Right cardiac atrium (tissue), 5 donors: ENCODE data around the gene ZNF273. TPM values are rescaled to one million over a fixed set of nuclear protein-coding genes. Genes with fewer than 3 reads are reported as not detected.
"Not testable (repeated sequence)": the region's sequence is repeated elsewhere in the genome, so short reads cannot be mapped to it uniquely, and the experiment has no call there.

ENCODE experiments used
- ATAC-seq, 2 donors: fragments of 200-7000 bp; cut with Tn5 transposase; one replicate each; pipeline versions ENCODE4 v1.8.0 to v1.9.1; 2020; ENCODE audit warnings: moderate library complexity in 2 of 2, mild to moderate bottlenecking in 1 of 2
- DNase-seq, 3 donors: peaks; one replicate each; pipeline ENCODE4 v3.0.0-alpha.2; 2020
- H3K27ac ChIP-seq: one replicate; pipeline ENCODE4 v1.5.1; 2013; ENCODE audit warnings: mild to moderate bottlenecking, low read length, control low read depth, moderate library complexity
- H3K27me3 ChIP-seq: one replicate; pipeline ENCODE4 v1.6.1; 2013; ENCODE audit not compliant: control insufficient read depth, insufficient read depth
- H3K4me1 ChIP-seq: one replicate; pipeline ENCODE4 v1.6.1; 2013; ENCODE audit warnings: low read length; ENCODE audit not compliant: control insufficient read depth, insufficient read depth
- H3K4me3 ChIP-seq: one replicate; pipeline ENCODE4 v1.5.1; 2013; ENCODE audit warnings: low read length, control low read depth
- H3K9me3 ChIP-seq: one replicate; pipeline ENCODE4 v1.6.1; 2013; ENCODE audit warnings: low read length; ENCODE audit not compliant: control insufficient read depth
- WGBS: extraction: QIAGEN DNeasy Blood & Tissue Kit; methylation state at CpG from one replicate; pipeline ENCODE4 v1.1.7; 2013; 5-methylcytosine and 5-hydroxymethylcytosine counted together
- intact Hi-C, 4 donors: fragments of 100-400 bp; cut with DNase I; formaldehyde crosslinking; loops; one replicate each; pipeline versions ENCODE4 v1.11.0 to v1.14.0; 2022 to 2023
- polyA plus RNA-seq: library from polyadenylated mRNA; stranded (reverse); fragments of 200-250 nt; gene quantifications from one replicate; pipeline ENCODE4 v1.2.3, GENCODE V29; 2013
- total RNA-seq, 4 donors: library from RNA; stranded (reverse); fragmentation: NEBNext Ultra II Directional; extraction: Animal tissue kit (Norgen Biotek cat#: 25700); gene quantifications; one replicate each; pipeline ENCODE4 v1.2.1, GENCODE V29; 2021
- donor health status: healthy with polysubstance abuse.
- donor health status: DM: no; HTN: yes; CAD: no.
- donor health status: DM: no; HTN: no; CAD: no.
- donor health status: DM: no; HTN: yes; CAD: no; lungs with severe emphysema.
- donor health status: DM: yes; HTN: yes; CAD: no.

The ZNF273 gene
- total and polyA plus RNA-seq, 5 donors, result 2.6 to 3.9 (median 3.1) TPM

- WGBS, result 91% methylated on average over 9 of the region's 9 CpGs
- H3K27me3 ChIP-seq, H3K9me3 ChIP-seq, DNase-seq, intact Hi-C loops, H3K4me1 ChIP-seq, ATAC-seq, H3K27ac ChIP-seq, H3K4me3 ChIP-seq: not testable (repeated sequence)
Measured at GRCh38 chr7:64915301-64915700, 12.2 kb downstream of the ZNF273 start.

GRCh38 chr7:64928252-64929187, 25.4 kb downstream of the ZNF273 start:
- intact Hi-C loops, ATAC-seq, DNase-seq, H3K9me3 ChIP-seq, H3K27me3 ChIP-seq, H3K27ac ChIP-seq, H3K4me3 ChIP-seq, H3K4me1 ChIP-seq: not testable (repeated sequence)
- WGBS, result 99% methylated on average over 4 of the region's 4 CpGs

GRCh38 chr7:64934478-64934877, 31.4 kb downstream of the ZNF273 start:
- no peak for DNase-seq
- WGBS, result 94% methylated on average over 1 of the region's 1 CpG
- ATAC-seq, result no peak
- Histone ChIP-seq H3K27ac (no peak overlapping the region), H3K4me3 (no peak overlapping the region), H3K27me3 (no peaks in the 10 kb centered on the region), H3K4me1 (no peaks in the 10 kb centered on the region), H3K9me3 (no peaks in the 10 kb centered on the region)
- intact Hi-C loops, result no loop called here

GRCh38 chr7:64938540-64938939, 35.5 kb downstream of the ZNF273 start:
- no peaks in the 10 kb centered on the region for H3K4me1 ChIP-seq
- H3K27ac ChIP-seq, result no peak overlapping the region
- no peaks in the 10 kb centered on the region for H3K27me3 ChIP-seq
- intact Hi-C loops, result no loop called here
- no peaks in the 10 kb centered on the region for H3K9me3 ChIP-seq
- H3K4me3 ChIP-seq, result no peak overlapping the region
- no peak for DNase-seq
- no peak for ATAC-seq
- 94% methylated on average over 1 of the region's 1 CpG for WGBS

- intact Hi-C loops, H3K27ac ChIP-seq, H3K9me3 ChIP-seq, H3K27me3 ChIP-seq, H3K4me1 ChIP-seq, H3K4me3 ChIP-seq, ATAC-seq: not testable (repeated sequence)
- DNase-seq, result peak in 1 of 3 donors; percentile 45
- 92% methylated on average over 6 of the region's 6 CpGs for WGBS
Measured at GRCh38 chr7:64940021-64940420, 36.9 kb downstream of the ZNF273 start.

- ATAC-seq, DNase-seq, intact Hi-C loops, H3K9me3 ChIP-seq, H3K4me1 ChIP-seq, H3K27ac ChIP-seq, H3K27me3 ChIP-seq, H3K4me3 ChIP-seq: not testable (repeated sequence)
- 79% methylated on average over 5 of the region's 5 CpGs for WGBS
Measured at GRCh38 chr7:64944667-64945502, 41.8 kb downstream of the ZNF273 start.

- Histone ChIP-seq H3K27ac (no peak overlapping the region), H3K27me3 (no peaks in the 10 kb centered on the region), H3K4me1 (no peaks in the 10 kb centered on the region), H3K4me3 (no peak overlapping the region), H3K9me3 (no peaks in the 10 kb centered on the region)
- no peak for DNase-seq
- intact Hi-C loops, result no loop called here
- 23% methylated on average over 2 of the region's 2 CpGs for WGBS
- ATAC-seq, result no peak
Measured at GRCh38 chr7:64945503-64946175, 42.6 kb downstream of the ZNF273 start.

- intact Hi-C loops, result no loop called here
- ATAC-seq (peak; percentile 21 to 71), DNase-seq (peak; percentile 26 to 58 (median 52))
- WGBS, result 41% methylated on average over 5 of the region's 5 CpGs
- Histone ChIP-seq H3K4me1 (no peaks in the 10 kb centered on the region), H3K27ac (no peak overlapping the region), H3K9me3 (no peaks in the 10 kb centered on the region), H3K4me3 (peak overlapping the region; percentile 14), H3K27me3 (no peaks in the 10 kb centered on the region)
Measured at GRCh38 chr7:64946772-64947171, 43.7 kb downstream of the ZNF273 start.

GRCh38 chr7:64947252-64948000, 44.4 kb downstream of the ZNF273 start:
- WGBS, result 2% methylated on average over 59 of the region's 59 CpGs
- Histone ChIP-seq H3K27me3 (no peaks in the 10 kb centered on the region), H3K27ac (no peak overlapping the region), H3K9me3 (no peaks in the 10 kb centered on the region), H3K4me1 (no peaks in the 10 kb centered on the region), H3K4me3 (peak overlapping the region; percentile 14)
- ATAC-seq, result peak; percentile 66 to 79
- peak in 2 of 3 donors; percentile 56 to 60 for DNase-seq
- intact Hi-C loops, result no loop called here

- intact Hi-C loops, ATAC-seq, DNase-seq: not testable (repeated sequence)
Measured at GRCh38 chr7:64948774-64949173, 45.7 kb downstream of the ZNF273 start.

More at GRCh38 chr7:64948774-64949173, 45.7 kb downstream of the ZNF273 start:
- H3K4me1 ChIP-seq, H3K4me3 ChIP-seq, H3K27ac ChIP-seq, H3K27me3 ChIP-seq, H3K9me3 ChIP-seq: not testable (repeated sequence)
- 92% methylated on average over 1 of the region's 1 CpG for WGBS
